ENCODE data around the gene HOXA4.

GRCh38 chr7:27083646-27084045, 46.9 kb downstream of the HOXA4 start:
- TF ChIP-seq CTCF (optimal IDR thresholded peaks at IDR 0.05 in 1 of 3, IDR thresholded peaks at IDR 0.05 in 1 of 3, conservative IDR thresholded peaks at IDR 0.05 in 1 of 3; ENCODE audit: extremely low read depth in 1 of 3, insufficient read depth in 2 of 3, low read length in 3 of 3) (no peak), EZH2 (IDR thresholded peaks at IDR 0.05; ENCODE audit: low read length) (no peak)
